ENCODE data around the gene LPAR2. TPM values are rescaled to one million over a fixed set of nuclear protein-coding genes. Genes with fewer than 3 reads are reported as not detected.
A peak's percentile ranks its signal among the peaks of the same experiment; 100 is the strongest.

The LPAR2 gene
- total and polyA plus RNA-seq, 10 of the 15 experiments (the other 5 are each of a cell fraction or from before 2014, with no cell fraction given) = 0.98 to 23.8 (median 10.2) TPM

- TF ChIP-seq USF1 (IDR thresholded peaks at IDR 0.05; ENCODE audit: borderline replicate concordance, extremely low read length, insufficient read depth, low read depth, low read length) (no peak), ASH2L (IDR thresholded peaks at IDR 0.05; ENCODE audit: borderline replicate concordance, low read depth) (no peak), MXI1 (IDR thresholded peaks at IDR 0.05; ENCODE audit: low read depth, low read length) (no peak), IRF4 (IDR thresholded peaks at IDR 0.05; ENCODE audit: low read depth, low read length) (no peak), ZBTB4 (CRISPR knock-in tag; IDR thresholded peaks at IDR 0.05) (no peak), HDAC2 (IDR thresholded peaks at IDR 0.05) (no peak), RB1 (IDR thresholded peaks at IDR 0.05; ENCODE audit: borderline replicate concordance) (no peak), SP1 (IDR thresholded peaks at IDR 0.05; ENCODE audit: low read depth, low read length) (no peak), EGR1 (IDR thresholded peaks at IDR 0.05; ENCODE audit: borderline replicate concordance in 1 of 2, low read depth in 2 of 2, low read length in 2 of 2) (no peak), POLR2A (IDR thresholded peaks at IDR 0.05; ENCODE audit: low read depth, low read length) (no peak), LARP7 (IDR thresholded peaks at IDR 0.05) (no peak), NBN (IDR thresholded peaks at IDR 0.05) (0 out of 2 replicates have a peak, but pooled peaks have one; percentile 59), ZBTB33 (IDR thresholded peaks at IDR 0.05) (no peak), EED (IDR thresholded peaks at IDR 0.05; ENCODE audit: low read depth) (peak; percentile 71), HDGF (IDR thresholded peaks at IDR 0.05) (no peak; the same call in 1 of the 2 replicates), PAX5 (IDR thresholded peaks at IDR 0.05; ENCODE audit: borderline replicate concordance, low read depth, low read length) (no peak), SUZ12 (IDR thresholded peaks at IDR 0.05; ENCODE audit: unreplicated experiment) (no peak), ATF3 (IDR thresholded peaks at IDR 0.05; ENCODE audit: borderline replicate concordance, extremely low read depth, low read depth, low read length) (no peak), NR2C1 (IDR thresholded peaks at IDR 0.05) (no peak), FOXK2 (IDR thresholded peaks at IDR 0.05) (no peak), BRCA1 (IDR thresholded peaks at IDR 0.05; ENCODE audit: low read depth, low read length) (no peak), ETV6 (conservative IDR thresholded peaks at IDR 0.05 in 1 of 2, IDR thresholded peaks at IDR 0.05 in 1 of 2; ENCODE audit: borderline replicate concordance in 1 of 2, low read depth in 1 of 2) (no peak), HDAC6 (IDR thresholded peaks at IDR 0.05; ENCODE audit: unreplicated experiment) (no peak), MYC (IDR thresholded peaks at IDR 0.05; ENCODE audit: insufficient read depth, insufficient read length, insufficient replicate concordance, low read length, severe bottlenecking) (no peak), TAF1 (IDR thresholded peaks at IDR 0.05; ENCODE audit: borderline replicate concordance, low read depth, low read length) (0 out of 2 replicates have a peak, but pooled peaks have one; percentile 25), NFXL1 (IDR thresholded peaks at IDR 0.05; ENCODE audit: borderline replicate concordance) (no peak), SMARCA5 (IDR thresholded peaks at IDR 0.05) (no peak)
Observed at GRCh38 chr19:19591133-19591825, 36.7 kb downstream of the LPAR2 start (continued).

Data from GM12878 (cell line).